ENCODE measurements around the gene NR3C1. TPM values are rescaled to one million over a fixed set of nuclear protein-coding genes. Genes with fewer than 3 reads are reported as not detected.

NR3C1 gene
- total RNA-seq, 1 experiment from 2014 or later = 17.5 TPM

DNA sequence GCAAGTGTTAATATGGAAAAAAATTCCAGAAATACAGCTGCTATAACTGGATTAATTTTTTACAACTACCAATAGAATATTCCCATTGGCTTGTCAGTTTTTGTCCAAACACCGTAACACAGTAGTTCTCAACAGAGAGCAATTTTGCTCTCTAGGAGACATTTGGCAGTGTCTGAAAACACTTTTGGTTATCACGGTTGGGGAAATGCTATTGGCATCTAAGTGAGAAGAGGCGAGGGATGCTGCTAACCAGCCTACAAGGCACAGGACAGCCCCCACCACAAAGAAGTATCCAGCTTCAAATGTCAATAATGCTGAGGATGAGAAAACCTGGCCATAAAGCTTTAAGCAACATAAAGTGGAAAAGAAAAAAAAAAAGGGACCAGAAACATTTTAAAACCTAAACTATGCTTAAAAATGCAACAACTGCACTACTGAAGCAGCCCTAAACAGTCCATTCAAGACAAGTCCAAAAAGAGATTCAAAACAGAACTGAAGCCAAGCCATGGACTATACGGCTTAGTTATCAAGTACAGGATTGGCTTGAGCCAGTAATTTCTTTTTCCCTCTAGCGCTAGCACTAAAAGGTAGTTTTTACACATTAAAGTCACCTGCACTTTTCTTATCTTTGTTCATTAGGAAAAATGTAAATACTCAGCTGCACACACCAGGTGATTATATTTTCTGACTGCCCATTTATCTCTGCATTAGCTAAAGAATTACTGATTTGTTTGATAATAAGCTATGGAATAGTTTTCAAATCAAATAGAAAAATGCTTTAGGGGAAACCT is 83.9 kb downstream of the NR3C1 start:
- no peak for DNase-seq
- Histone ChIP-seq H3K27me3 (replicated peaks; ENCODE audit: control insufficient read depth, insufficient read depth, low read length) (no peaks in the 10 kb centered on the region), H3K4me3 (ENCODE audit: low read depth, low read length) (no peak overlapping the region), H3K9me3 (no peaks in the 10 kb centered on the region), H3K36me3 (ENCODE audit: control insufficient read depth, insufficient read depth, low read length) (no peaks in the 10 kb centered on the region), H3K4me1 (peaks cover 28% of the 10 kb centered on the region)
- H3K36me3 Mint-ChIP-seq (ENCODE audit: insufficient read depth, unreplicated experiment) = no peaks in the 10 kb centered on the region
- no peaks in the 10 kb centered on the region for H3K27me3 Mint-ChIP-seq (ENCODE audit: insufficient read depth, unreplicated experiment)
- H3K4me3 Mint-ChIP-seq (ENCODE audit: unreplicated experiment) = no peak overlapping the region
- H3K9me3 Mint-ChIP-seq (ENCODE audit: unreplicated experiment) = no peaks in the 10 kb centered on the region
- intact Hi-C loops (cut with micrococcal nuclease; ENCODE audit: unreplicated experiment) = no loop called here
- TF ChIP-seq, protein P1, sequence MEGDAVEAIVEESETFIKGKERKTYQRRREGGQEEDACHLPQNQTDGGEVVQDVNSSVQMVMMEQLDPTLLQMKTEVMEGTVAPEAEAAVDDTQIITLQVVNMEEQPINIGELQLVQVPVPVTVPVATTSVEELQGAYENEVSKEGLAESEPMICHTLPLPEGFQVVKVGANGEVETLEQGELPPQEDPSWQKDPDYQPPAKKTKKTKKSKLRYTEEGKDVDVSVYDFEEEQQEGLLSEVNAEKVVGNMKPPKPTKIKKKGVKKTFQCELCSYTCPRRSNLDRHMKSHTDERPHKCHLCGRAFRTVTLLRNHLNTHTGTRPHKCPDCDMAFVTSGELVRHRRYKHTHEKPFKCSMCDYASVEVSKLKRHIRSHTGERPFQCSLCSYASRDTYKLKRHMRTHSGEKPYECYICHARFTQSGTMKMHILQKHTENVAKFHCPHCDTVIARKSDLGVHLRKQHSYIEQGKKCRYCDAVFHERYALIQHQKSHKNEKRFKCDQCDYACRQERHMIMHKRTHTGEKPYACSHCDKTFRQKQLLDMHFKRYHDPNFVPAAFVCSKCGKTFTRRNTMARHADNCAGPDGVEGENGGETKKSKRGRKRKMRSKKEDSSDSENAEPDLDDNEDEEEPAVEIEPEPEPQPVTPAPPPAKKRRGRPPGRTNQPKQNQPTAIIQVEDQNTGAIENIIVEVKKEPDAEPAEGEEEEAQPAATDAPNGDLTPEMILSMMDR (IDR thresholded peaks at IDR 0.05; ENCODE audit: insufficient read depth in 1 of 2, low read depth in 1 of 2, low read length in 1 of 2, severe bottlenecking in 1 of 2, unreplicated experiment in 1 of 2) = no peak
- peaks cover 14% of the 10 kb centered on the region for H3K4me1 Mint-ChIP-seq (ENCODE audit: low read depth, unreplicated experiment)
- H3K27ac Mint-ChIP-seq (ENCODE audit: unreplicated experiment) = no peak overlapping the region
- ChIA-PET CTCF (no interaction called here), POLR2A (interaction anchor here (0.6 to 0.7 kb wide), 2 partner anchors 241 to 871 kb away, joined by 4 to 6 read pairs; no protein-coding TSS in a partner anchor)
- no TSS peak for BruUV-seq (replicated peaks)

DNA sequence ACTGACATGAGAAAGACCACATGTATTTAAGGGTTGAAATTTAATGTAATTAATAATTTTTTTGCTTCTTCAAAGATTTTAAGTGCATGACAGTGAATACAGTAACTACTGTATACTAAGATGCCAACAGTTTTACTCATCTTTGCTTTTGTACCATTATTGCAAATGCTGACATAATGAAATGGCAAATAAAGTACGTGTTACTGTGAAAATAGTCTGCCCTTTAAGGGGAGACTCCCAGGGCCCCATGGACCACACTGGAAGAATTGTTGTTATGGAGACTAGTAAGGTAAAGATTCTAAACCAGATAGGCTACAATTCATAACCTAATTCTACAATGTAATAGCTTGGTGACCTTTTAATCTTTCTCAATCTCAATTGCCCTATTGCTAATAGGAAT is 84.7 kb downstream of the NR3C1 start:
- no peaks in the 10 kb centered on the region for H3K9me3 ChIP-seq
- no peaks in the 10 kb centered on the region for H3K36me3 Mint-ChIP-seq (ENCODE audit: insufficient read depth, unreplicated experiment)
- ChIA-PET CTCF (no interaction called here), POLR2A (no interaction called here)
- intact Hi-C loops (cut with micrococcal nuclease; ENCODE audit: unreplicated experiment) = no loop called here
- BruUV-seq (replicated peaks) = no TSS peak
- no peak overlapping the region for H3K27ac Mint-ChIP-seq (ENCODE audit: unreplicated experiment)
- H3K4me1 ChIP-seq = peaks cover 28% of the 10 kb centered on the region
- H3K4me3 Mint-ChIP-seq (ENCODE audit: unreplicated experiment) = no peak overlapping the region
- no peaks in the 10 kb centered on the region for H3K36me3 ChIP-seq (ENCODE audit: control insufficient read depth, insufficient read depth, low read length)
- H3K27me3 Mint-ChIP-seq (ENCODE audit: insufficient read depth, unreplicated experiment) = no peaks in the 10 kb centered on the region
- DNase-seq = no peak
- H3K27me3 ChIP-seq (replicated peaks; ENCODE audit: control insufficient read depth, insufficient read depth, low read length) = no peaks in the 10 kb centered on the region
- no peaks in the 10 kb centered on the region for H3K9me3 Mint-ChIP-seq (ENCODE audit: unreplicated experiment)
- TF ChIP-seq, protein P1 (IDR thresholded peaks at IDR 0.05; ENCODE audit: insufficient read depth in 1 of 2, low read depth in 1 of 2, low read length in 1 of 2, severe bottlenecking in 1 of 2, unreplicated experiment in 1 of 2) = no peak
- H3K4me3 ChIP-seq (ENCODE audit: low read depth, low read length) = no peak overlapping the region
- H3K4me1 Mint-ChIP-seq (ENCODE audit: low read depth, unreplicated experiment) = peaks cover 14% of the 10 kb centered on the region

DNA sequence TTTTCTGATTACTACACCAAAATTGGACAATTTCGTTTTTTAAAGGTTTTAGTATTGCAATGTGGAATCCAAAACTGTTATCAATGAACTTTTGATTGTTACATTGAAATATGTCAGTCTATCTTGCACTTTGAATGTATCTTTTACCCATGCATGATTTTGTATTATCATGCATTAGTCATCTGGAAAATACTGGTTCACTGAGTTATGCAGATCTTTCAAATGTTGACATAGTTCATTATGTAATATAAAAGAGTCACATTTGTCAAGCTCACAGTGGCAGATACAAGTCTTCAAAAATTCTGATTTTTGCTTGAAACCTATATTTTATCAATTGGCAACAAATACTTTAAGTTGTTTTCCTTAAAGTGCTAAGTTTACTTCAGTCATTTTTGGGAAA is 85.2 kb downstream of the NR3C1 start:
- ChIA-PET CTCF (no interaction called here), POLR2A (no interaction called here)
- intact Hi-C loops (cut with micrococcal nuclease; ENCODE audit: unreplicated experiment) = no loop called here
- Histone ChIP-seq H3K9me3 (no peaks in the 10 kb centered on the region), H3K4me1 (peaks cover 28% of the 10 kb centered on the region), H3K4me3 (ENCODE audit: low read depth, low read length) (no peak overlapping the region), H3K36me3 (ENCODE audit: control insufficient read depth, insufficient read depth, low read length) (no peaks in the 10 kb centered on the region), H3K27me3 (replicated peaks; ENCODE audit: control insufficient read depth, insufficient read depth, low read length) (no peaks in the 10 kb centered on the region)
- Mint-ChIP-seq H3K27ac (ENCODE audit: unreplicated experiment) (no peak overlapping the region), H3K4me3 (ENCODE audit: unreplicated experiment) (no peak overlapping the region), H3K4me1 (ENCODE audit: low read depth, unreplicated experiment) (peaks cover 14% of the 10 kb centered on the region), H3K27me3 (ENCODE audit: insufficient read depth, unreplicated experiment) (no peaks in the 10 kb centered on the region), H3K36me3 (ENCODE audit: insufficient read depth, unreplicated experiment) (no peaks in the 10 kb centered on the region), H3K9me3 (ENCODE audit: unreplicated experiment) (no peaks in the 10 kb centered on the region)
- no peak for DNase-seq
- no TSS peak for BruUV-seq (replicated peaks)
- TF ChIP-seq, protein P1 (IDR thresholded peaks at IDR 0.05; ENCODE audit: insufficient read depth in 1 of 2, low read depth in 1 of 2, low read length in 1 of 2, severe bottlenecking in 1 of 2, unreplicated experiment in 1 of 2) = no peak
